ENCODE results near the gene CHIA. TPM values are rescaled to one million over a fixed set of nuclear protein-coding genes. Genes with fewer than 3 reads are reported as not detected.

CHIA gene
- total RNA-seq, 2 donors from 2014 or later = not detected

GRCh38 chr1:111290104-111290503, 547 bp upstream of the CHIA start:
- Mint-ChIP-seq H3K9me3 (peaks cover 3% of the 10 kb centered on the region), H3K27me3 (ENCODE audit: insufficient read depth) (no peaks in the 10 kb centered on the region), H3K4me1 (peaks cover 3% of the 10 kb centered on the region), H3K27ac (no peak overlapping the region), H3K36me3 (ENCODE audit: low read depth) (no peaks in the 10 kb centered on the region), H3K4me3 (no peak overlapping the region)
- Histone ChIP-seq H3K9ac (ENCODE audit: extremely low read depth, low read length, poor library complexity, severe bottlenecking) (no peak overlapping the region), H3K9me3 (ENCODE audit: control insufficient read depth, low read length) (peaks cover 6% of the 10 kb centered on the region), H3K36me3 (ENCODE audit: control insufficient read depth, insufficient read depth, low read length) (no peaks in the 10 kb centered on the region), H3K27ac (ENCODE audit: low read depth, low read length) (no peak overlapping the region), H3K4me1 (ENCODE audit: control insufficient read depth, insufficient read depth, low read length) (peaks cover 9% of the 10 kb centered on the region), H3K27me3 (ENCODE audit: control insufficient read depth, insufficient read depth, low read length, poor library complexity, severe bottlenecking) (no peaks in the 10 kb centered on the region), H3K4me3 (ENCODE audit: low read length) (no peak overlapping the region)
- no peak for DNase-seq
- TF ChIP-seq, protein P1, sequence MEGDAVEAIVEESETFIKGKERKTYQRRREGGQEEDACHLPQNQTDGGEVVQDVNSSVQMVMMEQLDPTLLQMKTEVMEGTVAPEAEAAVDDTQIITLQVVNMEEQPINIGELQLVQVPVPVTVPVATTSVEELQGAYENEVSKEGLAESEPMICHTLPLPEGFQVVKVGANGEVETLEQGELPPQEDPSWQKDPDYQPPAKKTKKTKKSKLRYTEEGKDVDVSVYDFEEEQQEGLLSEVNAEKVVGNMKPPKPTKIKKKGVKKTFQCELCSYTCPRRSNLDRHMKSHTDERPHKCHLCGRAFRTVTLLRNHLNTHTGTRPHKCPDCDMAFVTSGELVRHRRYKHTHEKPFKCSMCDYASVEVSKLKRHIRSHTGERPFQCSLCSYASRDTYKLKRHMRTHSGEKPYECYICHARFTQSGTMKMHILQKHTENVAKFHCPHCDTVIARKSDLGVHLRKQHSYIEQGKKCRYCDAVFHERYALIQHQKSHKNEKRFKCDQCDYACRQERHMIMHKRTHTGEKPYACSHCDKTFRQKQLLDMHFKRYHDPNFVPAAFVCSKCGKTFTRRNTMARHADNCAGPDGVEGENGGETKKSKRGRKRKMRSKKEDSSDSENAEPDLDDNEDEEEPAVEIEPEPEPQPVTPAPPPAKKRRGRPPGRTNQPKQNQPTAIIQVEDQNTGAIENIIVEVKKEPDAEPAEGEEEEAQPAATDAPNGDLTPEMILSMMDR (conservative IDR thresholded peaks at IDR 0.05) = no peak
- WGBS, 2 experiments (ENCODE audit: insufficient coverage in 1 of 2, insufficient read length in 1 of 2) = 80 to 87% methylated on average over 1 to 3 of the region's 3 CpGs

GRCh38 chr1:111294390-111294789, 3.7 kb downstream of the CHIA start:
- Histone ChIP-seq H3K9ac (ENCODE audit: extremely low read depth, low read length, poor library complexity, severe bottlenecking) (no peak overlapping the region), H3K4me1 (ENCODE audit: control insufficient read depth, insufficient read depth, low read length) (no peaks in the 10 kb centered on the region), H3K4me3 (ENCODE audit: low read length) (no peak overlapping the region), H3K27ac (ENCODE audit: low read depth, low read length) (no peak overlapping the region), H3K9me3 (ENCODE audit: control insufficient read depth, low read length) (peaks cover 21% of the 10 kb centered on the region), H3K27me3 (ENCODE audit: control insufficient read depth, insufficient read depth, low read length, poor library complexity, severe bottlenecking) (no peaks in the 10 kb centered on the region), H3K36me3 (ENCODE audit: control insufficient read depth, insufficient read depth, low read length) (no peaks in the 10 kb centered on the region)
- H3K27ac Mint-ChIP-seq = no peak overlapping the region
- TF ChIP-seq, protein P1 (conservative IDR thresholded peaks at IDR 0.05) = no peak
- DNase-seq = no peak
- peaks cover 31% of the 10 kb centered on the region for H3K9me3 Mint-ChIP-seq
- H3K36me3 Mint-ChIP-seq (ENCODE audit: low read depth) = no peaks in the 10 kb centered on the region
- H3K4me3 Mint-ChIP-seq = no peak overlapping the region
- H3K27me3 Mint-ChIP-seq (ENCODE audit: insufficient read depth) = no peaks in the 10 kb centered on the region
- no peaks in the 10 kb centered on the region for H3K4me1 Mint-ChIP-seq

DNA sequence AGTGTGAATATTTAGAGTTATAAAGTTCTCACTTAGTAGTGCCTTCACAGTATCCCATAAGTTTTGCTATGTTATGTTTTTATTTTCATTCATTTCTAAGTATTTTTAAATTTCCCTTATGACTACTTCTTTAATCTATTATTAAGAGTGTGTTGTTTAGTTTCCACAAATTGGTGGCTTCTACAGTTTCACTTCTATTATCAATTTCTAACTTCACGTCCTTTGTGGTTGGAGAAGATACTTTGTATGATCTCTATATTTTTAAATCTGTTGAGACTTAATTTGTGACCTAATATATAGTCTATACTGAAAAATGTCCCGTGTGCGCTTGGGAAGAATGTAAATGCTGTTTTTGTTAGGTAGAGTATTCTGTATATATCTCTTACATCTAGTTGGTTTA, 11.7 kb downstream of the CHIA start:
- no peaks in the 10 kb centered on the region for H3K4me1 ChIP-seq (ENCODE audit: control insufficient read depth, insufficient read depth, low read length)
- Mint-ChIP-seq H3K4me1 (peaks cover 11% of the 10 kb centered on the region), H3K4me3 (no peak overlapping the region), H3K27me3 (ENCODE audit: insufficient read depth) (no peaks in the 10 kb centered on the region), H3K27ac (no peak overlapping the region), H3K9me3 (peaks cover 42% of the 10 kb centered on the region), H3K36me3 (ENCODE audit: low read depth) (peaks cover 3% of the 10 kb centered on the region)
- H3K9ac ChIP-seq (ENCODE audit: extremely low read depth, low read length, poor library complexity, severe bottlenecking) = no peak overlapping the region
- no peak overlapping the region for H3K4me3 ChIP-seq (ENCODE audit: low read length)
- TF ChIP-seq, protein P1 (conservative IDR thresholded peaks at IDR 0.05) = no peak
- H3K27me3 ChIP-seq (ENCODE audit: control insufficient read depth, insufficient read depth, low read length, poor library complexity, severe bottlenecking) = no peaks in the 10 kb centered on the region
- WGBS, 2 experiments (ENCODE audit: insufficient coverage in 1 of 2, insufficient read length in 1 of 2) = 97% methylated on average over 3 of the region's 3 CpGs; no CpG with 5 or more reads in 1 of the 2 experiments
- DNase-seq = no peak
- H3K36me3 ChIP-seq (ENCODE audit: control insufficient read depth, insufficient read depth, low read length) = no peaks in the 10 kb centered on the region
- H3K27ac ChIP-seq (ENCODE audit: low read depth, low read length) = no peak overlapping the region
- peaks cover 13% of the 10 kb centered on the region for H3K9me3 ChIP-seq (ENCODE audit: control insufficient read depth, low read length)
